HepG2 (cell line): ENCODE results near the gene TCN2. TPM values are rescaled to one million over a fixed set of nuclear protein-coding genes. Genes with fewer than 3 reads are reported as not detected.

Source experiments
- AHR ChIP-seq: IDR thresholded peaks from 2 replicates; pipeline ENCODE4 v1.6.1; 2018; ENCODE audit warnings: missing genetic modification reagents, missing compliant biosample characterization
- ARID4A ChIP-seq: sonication (generic); formaldehyde crosslinking; IDR thresholded peaks from 2 replicates; pipeline ENCODE4 v1.5.0; 2020; ENCODE audit warnings: mild to moderate bottlenecking, missing genetic modification reagents, borderline replicate concordance
- ASH2L ChIP-seq: fragments of 300-600, 200-600 bp; sonication (generic); IDR thresholded peaks from 2 replicates; pipeline ENCODE4 v1.7.0; 2017; ENCODE audit warnings: low read depth, mild to moderate bottlenecking, moderate library complexity, mixed read lengths, low read length; ENCODE audit not compliant: insufficient read length
- ATAD3A ChIP-seq: sonication (generic); formaldehyde crosslinking; IDR thresholded peaks from 2 replicates; pipeline ENCODE4 v1.4.0; 2020; ENCODE audit warnings: missing genetic modification reagents
- BCL6 ChIP-seq: IDR thresholded peaks from 2 replicates; pipeline ENCODE4 v1.6.1; 2016; ENCODE audit warnings: missing genetic modification reagents, missing compliant biosample characterization
- CHD4 ChIP-seq: fragments of 200-600 bp; sonication (generic); IDR thresholded peaks from 2 replicates; pipeline ENCODE4 v1.7.0; 2017; ENCODE audit warnings: mild to moderate bottlenecking, low read length, borderline replicate concordance
- FOXC1 ChIP-seq: sonication (generic); formaldehyde crosslinking; IDR thresholded peaks from 2 replicates; pipeline ENCODE4 v1.8.0; 2022; ENCODE audit warnings: mild to moderate bottlenecking, missing genetic modification reagents, borderline replicate concordance
- HDAC1 ChIP-seq: sonication (generic); formaldehyde crosslinking; IDR thresholded peaks from 2 replicates; pipeline ENCODE4 v1.5.1; 2020; ENCODE audit warnings: mild to moderate bottlenecking, missing genetic modification reagents
- HMG20B ChIP-seq: conservative IDR thresholded peaks from 2 replicates; pipeline ENCODE4 v1.6.1; 2016; ENCODE audit warnings: missing genetic modification reagents, missing compliant biosample characterization
- POLR2AphosphoS2 ChIP-seq: IDR thresholded peaks from 2 replicates; pipeline ENCODE4 v1.6.1; 2011; ENCODE audit warnings: low read depth, low read length, improper control_type of control experiment
- SOX6 ChIP-seq, 2 experiments: fragments of 450-650 bp in 1 of 2; sonication (generic) in 1 of 2; formaldehyde crosslinking in 1 of 2; IDR thresholded peaks; 2 replicates each; pipeline versions ENCODE4 v1.4.0 to v1.6.1; 2017 to 2020; ENCODE audit warnings: antibody characterized with exemption in 1 of 2, mild to moderate bottlenecking in 1 of 2, missing genetic modification reagents in 1 of 2
- ZNF263 ChIP-seq: sonication (generic); formaldehyde crosslinking; IDR thresholded peaks from 2 replicates; pipeline ENCODE4 v1.4.0; 2020; ENCODE audit warnings: missing genetic modification reagents
- ZNF549 ChIP-seq: sonication (generic); formaldehyde crosslinking; IDR thresholded peaks from 2 replicates; pipeline ENCODE4 v1.5.0; 2020; ENCODE audit warnings: missing genetic modification reagents
- ZNF629 ChIP-seq: sonication (generic); formaldehyde crosslinking; conservative IDR thresholded peaks from 2 replicates; pipeline ENCODE4 v1.5.0; 2020; ENCODE audit warnings: missing genetic modification reagents
- polyA plus RNA-seq, 8 experiments: library from polyadenylated mRNA; depleted of rRNA in 3 of 8; stranded (reverse) in 7 of 8; unstranded in 1 of 8; fragments of >200 nt; fragmentation: Illumina TruSeq in 4 of 8; extraction: Trizol in 4 of 8; gene quantifications; 2 replicates each; pipeline versions ENCODE4 v1.2.1 to v1.2.3, GENCODE V29; 2011 to 2016; ENCODE audit warnings: low read depth in 4 of 8, missing spikeins in 1 of 8, mixed read lengths in 1 of 8; ENCODE audit not compliant: insufficient read depth in 1 of 8
- total RNA-seq, 5 experiments: library from RNA; depleted of rRNA; stranded (reverse); fragments of >200 nt; fragmentation: Illumina TruSeq; extraction: Trizol; gene quantifications; 2 replicates each; pipeline ENCODE4 v1.2.3, GENCODE V29; 2016; ENCODE audit warnings: low read depth in 1 of 5
- TF ChIP-seq, protein P1 (sequence below): sonication (generic); formaldehyde crosslinking; IDR thresholded peaks from 2 replicates; pipeline ENCODE4 v1.5.0; 2020; ENCODE audit warnings: mild to moderate bottlenecking, missing genetic modification reagents, borderline replicate concordance
- TF ChIP-seq, protein P2 (sequence below): sonication (generic); formaldehyde crosslinking; IDR thresholded peaks from 2 replicates; pipeline ENCODE4 v1.8.0; 2022; ENCODE audit warnings: missing genetic modification reagents, low read depth, mild to moderate bottlenecking, borderline replicate concordance
- TF ChIP-seq, protein P3 (sequence below): sonication (generic); formaldehyde crosslinking; IDR thresholded peaks from 2 replicates; pipeline ENCODE4 v1.4.0; 2020; ENCODE audit warnings: missing genetic modification reagents
- TF ChIP-seq, protein P4 (sequence below): sonication (generic); formaldehyde crosslinking; IDR thresholded peaks from 2 replicates; pipeline ENCODE4 v1.8.0; 2022; ENCODE audit warnings: missing genetic modification reagents, mild to moderate bottlenecking, inconsistent platforms, borderline replicate concordance

TCN2 gene
- total and polyA plus RNA-seq, 2 of the 13 experiments (the other 11 are each of a cell fraction or from before 2014, with no cell fraction given): 0.29 to 0.31 TPM

DNA sequence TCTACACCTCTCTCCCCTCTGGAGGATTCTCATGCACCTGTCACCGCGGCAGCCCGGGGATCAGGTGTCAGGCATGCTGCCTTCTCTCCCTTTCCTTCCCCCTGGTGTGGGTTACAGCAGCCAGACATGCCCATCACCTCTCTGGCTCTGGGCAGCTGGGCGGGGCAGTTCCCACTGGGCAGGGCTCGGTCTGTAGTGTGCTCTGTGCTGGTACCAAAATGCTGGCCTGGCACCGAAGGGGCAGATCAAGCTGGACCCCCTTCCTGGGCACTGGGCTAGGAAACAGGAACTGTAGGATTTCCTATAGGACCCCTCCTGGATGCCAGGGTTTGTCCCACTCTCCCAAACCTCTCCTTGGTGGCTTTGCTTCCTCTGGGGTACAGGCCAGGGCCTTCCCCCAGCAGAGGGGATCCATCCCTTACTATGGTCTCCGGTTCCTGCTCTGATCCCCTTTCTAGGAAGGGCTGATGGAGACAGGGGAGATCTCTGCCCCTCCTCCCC is 33.3 kb upstream of the TCN2 start (continued):
- TF ChIP-seq SOX6 (IDR thresholded peaks at IDR 0.05) (no peak), SOX6 (CRISPR knock-in tag; IDR thresholded peaks at IDR 0.05) (peak; percentile 34; the same call in 1 of the 2 replicates), ASH2L (peak; percentile 23), ATAD3A (CRISPR knock-in tag) (no peak), ZNF263 (CRISPR knock-in tag) (peak; percentile 53), HMG20B (CRISPR knock-in tag) (no peak), BCL6 (CRISPR knock-in tag) (peak; percentile 76), FOXC1 (CRISPR knock-in tag) (no peak), CHD4 (no peak), AHR (CRISPR knock-in tag) (no peak), ARID4A (0 out of 2 replicates have a peak, but pooled peaks have one; percentile 27), POLR2AphosphoS2 (no peak), ZNF629 (CRISPR knock-in tag) (0 out of 2 replicates have a peak, but pooled peaks have one; percentile 1), ZNF549 (CRISPR knock-in tag) (no peak), HDAC1 (CRISPR knock-in tag) (0 out of 2 replicates have a peak, but pooled peaks have one; percentile 7)
- TF ChIP-seq, protein P1, sequence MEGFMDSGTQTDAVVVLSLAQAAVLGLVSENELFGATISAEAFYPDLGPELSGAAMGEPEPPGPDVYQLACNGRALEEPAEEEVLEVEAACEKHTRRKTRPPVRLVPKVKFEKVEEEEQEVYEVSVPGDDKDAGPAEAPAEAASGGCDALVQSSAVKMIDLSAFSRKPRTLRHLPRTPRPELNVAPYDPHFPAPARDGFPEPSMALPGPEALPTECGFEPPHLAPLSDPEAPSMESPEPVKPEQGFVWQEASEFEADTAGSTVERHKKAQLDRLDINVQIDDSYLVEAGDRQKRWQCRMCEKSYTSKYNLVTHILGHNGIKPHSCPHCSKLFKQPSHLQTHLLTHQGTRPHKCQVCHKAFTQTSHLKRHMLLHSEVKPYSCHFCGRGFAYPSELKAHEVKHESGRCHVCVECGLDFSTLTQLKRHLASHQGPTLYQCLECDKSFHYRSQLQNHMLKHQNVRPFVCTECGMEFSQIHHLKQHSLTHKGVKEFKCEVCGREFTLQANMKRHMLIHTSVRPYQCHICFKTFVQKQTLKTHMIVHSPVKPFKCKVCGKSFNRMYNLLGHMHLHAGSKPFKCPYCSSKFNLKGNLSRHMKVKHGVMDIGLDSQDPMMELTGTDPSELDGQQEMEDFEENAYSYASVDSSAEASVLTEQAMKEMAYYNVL (CRISPR knock-in tag): 0 out of 2 replicates have a peak, but pooled peaks have one; percentile 17
- TF ChIP-seq, protein P2, sequence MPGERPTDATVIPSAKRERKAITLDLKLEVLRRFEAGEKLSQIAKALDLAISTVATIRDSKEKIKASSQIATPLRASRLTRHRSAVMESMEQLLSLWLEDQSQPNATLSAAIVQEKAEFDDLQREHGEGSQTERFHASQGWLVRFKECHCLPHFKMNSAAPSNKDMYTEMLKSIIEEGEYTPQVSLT (CRISPR knock-in tag): no peak
- TF ChIP-seq, protein P3, sequence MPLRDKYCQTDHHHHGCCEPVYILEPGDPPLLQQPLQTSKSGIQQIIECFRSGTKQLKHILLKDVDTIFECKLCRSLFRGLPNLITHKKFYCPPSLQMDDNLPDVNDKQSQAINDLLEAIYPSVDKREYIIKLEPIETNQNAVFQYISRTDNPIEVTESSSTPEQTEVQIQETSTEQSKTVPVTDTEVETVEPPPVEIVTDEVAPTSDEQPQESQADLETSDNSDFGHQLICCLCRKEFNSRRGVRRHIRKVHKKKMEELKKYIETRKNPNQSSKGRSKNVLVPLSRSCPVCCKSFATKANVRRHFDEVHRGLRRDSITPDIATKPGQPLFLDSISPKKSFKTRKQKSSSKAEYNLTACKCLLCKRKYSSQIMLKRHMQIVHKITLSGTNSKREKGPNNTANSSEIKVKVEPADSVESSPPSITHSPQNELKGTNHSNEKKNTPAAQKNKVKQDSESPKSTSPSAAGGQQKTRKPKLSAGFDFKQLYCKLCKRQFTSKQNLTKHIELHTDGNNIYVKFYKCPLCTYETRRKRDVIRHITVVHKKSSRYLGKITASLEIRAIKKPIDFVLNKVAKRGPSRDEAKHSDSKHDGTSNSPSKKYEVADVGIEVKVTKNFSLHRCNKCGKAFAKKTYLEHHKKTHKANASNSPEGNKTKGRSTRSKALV (CRISPR knock-in tag): no peak
- TF ChIP-seq, protein P4, sequence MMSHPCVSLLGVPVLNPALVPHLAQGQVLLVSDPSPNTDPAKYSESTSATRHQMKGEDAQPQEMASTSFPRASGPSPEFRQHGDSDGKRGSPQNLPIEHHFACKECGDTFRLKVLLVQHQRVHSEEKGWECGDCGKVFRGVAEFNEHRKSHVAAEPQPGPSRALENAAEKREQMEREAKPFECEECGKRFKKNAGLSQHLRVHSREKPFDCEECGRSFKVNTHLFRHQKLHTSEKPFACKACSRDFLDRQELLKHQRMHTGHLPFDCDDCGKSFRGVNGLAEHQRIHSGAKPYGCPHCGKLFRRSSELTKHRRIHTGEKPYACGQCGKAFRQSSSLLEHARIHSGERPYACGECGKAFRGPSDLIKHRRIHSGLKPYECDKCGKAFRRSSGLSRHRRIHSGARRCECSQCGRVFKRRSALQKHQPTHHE: no peak
